KMS-11 (cell line): ENCODE data around the gene GPR62.

Experiments
- H2AFZ ChIP-seq: fragments of 200-600 bp; sonication (generic); 2 replicates; pipeline ENCODE4 v1.6.1; 2016; ENCODE audit warnings: antibody characterized with exemption, mixed run types, low read depth
- H3K27ac ChIP-seq: fragments of 200-600 bp; sonication (generic); 2 replicates; pipeline ENCODE4 v1.6.1; 2016; ENCODE audit warnings: mild to moderate bottlenecking, mixed run types
- H3K27me3 ChIP-seq: fragments of 200-600 bp; sonication (generic); 2 replicates; pipeline ENCODE4 v1.6.1; 2017; ENCODE audit warnings: mild to moderate bottlenecking, low read depth, mixed run types, moderate library complexity; ENCODE audit not compliant: insufficient read depth
- H3K36me3 ChIP-seq: fragments of 200-600 bp; sonication (generic); 2 replicates; pipeline ENCODE4 v1.6.1; 2017; ENCODE audit warnings: mild to moderate bottlenecking, mixed run types; ENCODE audit not compliant: insufficient read depth
- H3K4me1 ChIP-seq: fragments of 200-600 bp; sonication (generic); 2 replicates; pipeline ENCODE4 v1.6.1; 2016; ENCODE audit warnings: mild to moderate bottlenecking, low read depth, mixed run types; ENCODE audit not compliant: poor library complexity, severe bottlenecking
- H3K4me2 ChIP-seq: fragments of 200-600 bp; sonication (generic); 2 replicates; pipeline ENCODE4 v1.7.0; 2016; ENCODE audit warnings: mild to moderate bottlenecking, mixed run types
- H3K4me3 ChIP-seq: fragments of 200-600 bp; sonication (generic); IDR thresholded peaks from 2 replicates; pipeline ENCODE4 v1.6.1; 2017; ENCODE audit warnings: low read depth, low read length, mixed read lengths; ENCODE audit not compliant: insufficient read depth
- H3K79me2 ChIP-seq: fragments of 200-600 bp; sonication (generic); 2 replicates; pipeline ENCODE4 v1.6.1; 2016; ENCODE audit warnings: low read depth, mixed run types; ENCODE audit not compliant: insufficient read depth
- H3K9ac ChIP-seq: fragments of 200-600 bp; sonication (generic); 2 replicates; pipeline ENCODE4 v1.6.1; 2016; ENCODE audit warnings: mild to moderate bottlenecking, mixed run types
- H4K20me1 ChIP-seq: fragments of 200-600 bp; sonication (generic); 2 replicates; pipeline ENCODE4 v1.6.1; 2016; ENCODE audit warnings: mild to moderate bottlenecking, mixed run types; ENCODE audit not compliant: insufficient read depth
- TF ChIP-seq, protein P1 (sequence below): fragments of 200-600 bp; sonication (generic); conservative IDR thresholded peaks from 2 replicates; pipeline ENCODE4 v1.6.1; 2017; ENCODE audit warnings: low read depth, mild to moderate bottlenecking, antibody characterized with exemption, low read length, moderate library complexity, mixed read lengths

Gene GPR62

GRCh38 chr3:51959651-51960050 lies 4.5 kb downstream of the GPR62 start:
- no peaks in the 10 kb centered on the region for H4K20me1 ChIP-seq
- no peaks in the 10 kb centered on the region for H3K36me3 ChIP-seq
- H3K79me2 ChIP-seq: no peaks in the 10 kb centered on the region
- H3K27me3 ChIP-seq: no peaks in the 10 kb centered on the region; the same call in 1 of the 2 replicates
- H3K9ac ChIP-seq: no peak overlapping the region
- no peak overlapping the region for H3K27ac ChIP-seq
- no peak overlapping the region for H3K4me3 ChIP-seq
- H2AFZ ChIP-seq: no peak overlapping the region
- no peak overlapping the region for H3K4me2 ChIP-seq
- no peaks in the 10 kb centered on the region for H3K4me1 ChIP-seq
- TF ChIP-seq, protein P1, sequence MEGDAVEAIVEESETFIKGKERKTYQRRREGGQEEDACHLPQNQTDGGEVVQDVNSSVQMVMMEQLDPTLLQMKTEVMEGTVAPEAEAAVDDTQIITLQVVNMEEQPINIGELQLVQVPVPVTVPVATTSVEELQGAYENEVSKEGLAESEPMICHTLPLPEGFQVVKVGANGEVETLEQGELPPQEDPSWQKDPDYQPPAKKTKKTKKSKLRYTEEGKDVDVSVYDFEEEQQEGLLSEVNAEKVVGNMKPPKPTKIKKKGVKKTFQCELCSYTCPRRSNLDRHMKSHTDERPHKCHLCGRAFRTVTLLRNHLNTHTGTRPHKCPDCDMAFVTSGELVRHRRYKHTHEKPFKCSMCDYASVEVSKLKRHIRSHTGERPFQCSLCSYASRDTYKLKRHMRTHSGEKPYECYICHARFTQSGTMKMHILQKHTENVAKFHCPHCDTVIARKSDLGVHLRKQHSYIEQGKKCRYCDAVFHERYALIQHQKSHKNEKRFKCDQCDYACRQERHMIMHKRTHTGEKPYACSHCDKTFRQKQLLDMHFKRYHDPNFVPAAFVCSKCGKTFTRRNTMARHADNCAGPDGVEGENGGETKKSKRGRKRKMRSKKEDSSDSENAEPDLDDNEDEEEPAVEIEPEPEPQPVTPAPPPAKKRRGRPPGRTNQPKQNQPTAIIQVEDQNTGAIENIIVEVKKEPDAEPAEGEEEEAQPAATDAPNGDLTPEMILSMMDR: no peak

- Histone ChIP-seq H3K36me3 (no peaks in the 10 kb centered on the region), H3K79me2 (no peaks in the 10 kb centered on the region)
Measured at GRCh38 chr3:51960386-51960785, 5.2 kb downstream of the GPR62 start.

GRCh38 chr3:51961011-51961410 lies 5.8 kb downstream of the GPR62 start:
- Histone ChIP-seq H3K27ac (no peak overlapping the region), H4K20me1 (no peaks in the 10 kb centered on the region), H2AFZ (no peak overlapping the region)

More at GRCh38 chr3:51960386-51960785, 5.2 kb downstream of the GPR62 start:
- Histone ChIP-seq H3K4me1 (no peaks in the 10 kb centered on the region), H3K9ac (no peak overlapping the region), H4K20me1 (no peaks in the 10 kb centered on the region), H3K27me3 (no peaks in the 10 kb centered on the region), H3K27ac (no peak overlapping the region), H3K4me2 (no peak overlapping the region), H2AFZ (no peak overlapping the region), H3K4me3 (no peak overlapping the region)
- TF ChIP-seq, protein P1: no peak

DNA sequence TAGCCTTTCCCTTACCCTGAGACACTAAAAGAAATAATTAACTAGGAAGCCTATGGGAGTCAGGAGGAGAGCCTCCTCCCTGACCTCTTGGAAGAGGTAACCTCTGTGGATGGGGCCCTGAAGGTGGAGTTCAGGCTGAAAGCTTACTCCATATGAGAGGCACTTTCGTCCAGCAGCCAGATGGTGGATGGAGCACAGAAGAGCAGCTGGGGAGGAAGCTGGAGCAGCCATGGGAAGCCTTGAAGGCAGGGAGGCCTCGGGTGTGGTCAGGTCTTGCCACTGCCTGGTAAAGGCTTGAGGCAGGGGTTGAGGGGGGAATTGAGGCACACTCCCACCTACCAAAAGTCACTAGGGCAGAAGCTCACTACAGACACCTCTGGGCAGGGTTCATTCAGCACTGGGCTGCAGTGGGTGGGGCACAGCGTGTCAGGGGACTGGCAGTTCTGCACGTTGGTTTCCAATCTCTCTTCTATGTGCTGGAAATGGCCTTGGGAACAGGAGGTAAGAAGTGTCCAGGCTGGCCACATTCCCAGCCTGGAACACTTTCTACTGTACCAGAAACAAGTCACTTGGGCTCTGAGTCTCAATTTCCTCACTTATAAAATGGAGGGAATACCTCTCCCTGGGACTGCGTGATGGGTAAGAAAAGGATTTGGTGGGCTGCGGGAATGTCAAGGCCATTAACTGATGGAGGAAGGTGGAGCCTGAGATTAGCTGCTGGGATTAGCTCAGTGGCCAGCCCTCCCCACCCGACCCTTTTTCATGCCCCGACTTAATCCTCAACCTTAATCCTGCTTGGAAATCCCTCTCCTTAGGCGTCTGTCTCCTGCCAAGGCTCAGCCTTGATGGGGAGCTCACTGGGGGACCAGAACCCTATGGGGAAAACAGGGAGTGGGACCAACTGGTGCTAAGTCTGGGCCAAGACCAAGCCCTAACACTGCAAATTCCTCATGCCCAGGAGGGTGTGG lies 6.7 kb downstream of the GPR62 start:
- Histone ChIP-seq H3K4me2 (no peak overlapping the region), H3K4me3 (no peak overlapping the region), H3K36me3 (no peaks in the 10 kb centered on the region), H3K79me2 (no peaks in the 10 kb centered on the region), H3K27me3 (no peaks in the 10 kb centered on the region), H2AFZ (no peak overlapping the region), H4K20me1 (no peaks in the 10 kb centered on the region), H3K4me1 (no peaks in the 10 kb centered on the region), H3K9ac (no peak overlapping the region), H3K27ac (no peak overlapping the region)
- TF ChIP-seq, protein P1: no peak

More at GRCh38 chr3:51961011-51961410, 5.8 kb downstream of the GPR62 start:
- H3K4me2 ChIP-seq: no peak overlapping the region
- no peak overlapping the region for H3K4me3 ChIP-seq
- H3K27me3 ChIP-seq: no peaks in the 10 kb centered on the region
- H3K4me1 ChIP-seq: no peaks in the 10 kb centered on the region
- TF ChIP-seq, protein P1: no peak
- no peaks in the 10 kb centered on the region for H3K79me2 ChIP-seq
- H3K36me3 ChIP-seq: no peaks in the 10 kb centered on the region
- no peak overlapping the region for H3K9ac ChIP-seq
